ENCODE measurements around the gene MYO9B. TPM values are rescaled to one million over a fixed set of nuclear protein-coding genes. Genes with fewer than 3 reads are reported as not detected.

Gene MYO9B
- total RNA-seq, 1 experiment from 2014 or later, result 68.3 TPM

- Histone ChIP-seq H3K79me2 (ENCODE audit: low read length) (peaks cover 61% of the 10 kb centered on the region), H3K4me2 (ENCODE audit: low read length) (no peak overlapping the region), H3K9me2 (replicated peaks; ENCODE audit: low read length) (no peaks in the 10 kb centered on the region), H3F3A (ENCODE audit: low read length, unreplicated experiment) (no peaks in the 10 kb centered on the region), H3K4me1 (ENCODE audit: insufficient read depth, low read length) (peaks cover 1% of the 10 kb centered on the region; the same call in 1 of the 2 replicates), H2AFZ (ENCODE audit: low read length) (no peak overlapping the region), H4K20me1 (ENCODE audit: low read length) (peaks cover 8% of the 10 kb centered on the region), H3K27me3 (ENCODE audit: low read length) (no peaks in the 10 kb centered on the region), H3K9ac (ENCODE audit: low read length) (no peak overlapping the region), H3K27ac (ENCODE audit: low read length) (no peak overlapping the region), H3K9me3 (ENCODE audit: low read length) (no peaks in the 10 kb centered on the region), H3K4me3 (ENCODE audit: low read length) (no peak overlapping the region), H3K36me3 (ENCODE audit: low read depth, low read length) (peaks cover 12% of the 10 kb centered on the region; the same call in 1 of the 2 replicates)
- DNase-seq (no peak), ATAC-seq (no peak)
- CTCF ChIA-PET, result no interaction called here
- TF ChIP-seq EZH2phosphoT487 (IDR thresholded peaks at IDR 0.05; ENCODE audit: borderline replicate concordance, low read length) (no peak), CTCF (conservative IDR thresholded peaks at IDR 0.05; ENCODE audit: low read depth, low read length) (no peak), EZH2 (IDR thresholded peaks at IDR 0.05; ENCODE audit: low read length, unreplicated experiment) (no peak)
- no TSS peak for BruUV-seq (replicated peaks)
- intact Hi-C loops (cut with micrococcal nuclease), result no loop called here
- POLR2A ChIA-PET (ENCODE audit: unreplicated experiment), result no interaction called here
These were observed 162.4 kb downstream of the MYO9B start for GRCh38 chr19:17237747-17238706.

GRCh38 chr19:17240062-17240752, 164.6 kb downstream of the MYO9B start:
- Histone ChIP-seq H3K9me2 (replicated peaks; ENCODE audit: low read length) (no peaks in the 10 kb centered on the region), H3F3A (ENCODE audit: low read length, unreplicated experiment) (no peaks in the 10 kb centered on the region), H3K4me1 (ENCODE audit: insufficient read depth, low read length) (peaks cover 2% of the 10 kb centered on the region; the same call in 1 of the 2 replicates), H2AFZ (ENCODE audit: low read length) (no peak overlapping the region), H3K79me2 (ENCODE audit: low read length) (peaks cover 64% of the 10 kb centered on the region), H4K20me1 (ENCODE audit: low read length) (peaks cover 13% of the 10 kb centered on the region), H3K27me3 (ENCODE audit: low read length) (no peaks in the 10 kb centered on the region), H3K4me3 (ENCODE audit: low read length) (no peak overlapping the region), H3K9me3 (ENCODE audit: low read length) (no peaks in the 10 kb centered on the region), H3K4me2 (ENCODE audit: low read length) (no peak overlapping the region), H3K36me3 (ENCODE audit: low read depth, low read length) (peaks cover 10% of the 10 kb centered on the region; the same call in 1 of the 2 replicates), H3K27ac (ENCODE audit: low read length) (no peak overlapping the region), H3K9ac (ENCODE audit: low read length) (no peak overlapping the region)
- no TSS peak for BruUV-seq (replicated peaks)
- no peak for DNase-seq
- ATAC-seq, result no peak
- TF ChIP-seq EZH2 (IDR thresholded peaks at IDR 0.05; ENCODE audit: low read length, unreplicated experiment) (no peak), EZH2phosphoT487 (IDR thresholded peaks at IDR 0.05; ENCODE audit: borderline replicate concordance, low read length) (no peak), CTCF (conservative IDR thresholded peaks at IDR 0.05; ENCODE audit: low read depth, low read length) (no peak)
- ChIA-PET POLR2A (ENCODE audit: unreplicated experiment) (no interaction called here), CTCF (no interaction called here)
- intact Hi-C loops (cut with micrococcal nuclease), result no loop called here
